ENCODE results near the gene CAMK2A. TPM values are rescaled to one million over a fixed set of nuclear protein-coding genes. Genes with fewer than 3 reads are reported as not detected.

Gene CAMK2A
- total RNA-seq, 2 donors from 2014 or later = 0.50 to 1.0 TPM

- no peak overlapping the region for H3K4me3 ChIP-seq
- no peaks in the 10 kb centered on the region for H3K4me1 ChIP-seq (replicated peaks)
- no peak overlapping the region for H3K27ac ChIP-seq
- DNase-seq (ENCODE audit: low spot score) = no peak
- no peaks in the 10 kb centered on the region for H3K36me3 ChIP-seq
- TF ChIP-seq POLR2AphosphoS5 (IDR thresholded peaks at IDR 0.05) (no peak), CTCF (IDR thresholded peaks at IDR 0.05) (no peak)
- 68% methylated on average over 14 of the region's 14 CpGs for WGBS
- intact Hi-C loops (cut with DNase I) = no loop called here
- no peaks in the 10 kb centered on the region for H3K9me3 ChIP-seq
- no peaks in the 10 kb centered on the region for H3K27me3 ChIP-seq (replicated peaks; ENCODE audit: insufficient read depth)
Measured at GRCh38 chr5:150241298-150242160, 48.0 kb downstream of the CAMK2A start.

- no peak for TF ChIP-seq POLR2A (IDR thresholded peaks at IDR 0.05)
- TF ChIP-seq POLR2AphosphoS5 (IDR thresholded peaks at IDR 0.05) = no peak
- no peak for TF ChIP-seq CTCF (IDR thresholded peaks at IDR 0.05)
- DNase-seq (ENCODE audit: low spot score) = no peak
- Histone ChIP-seq H3K9me3 (no peaks in the 10 kb centered on the region), H3K27ac (no peak overlapping the region), H3K4me3 (no peak overlapping the region), H3K27me3 (replicated peaks; ENCODE audit: insufficient read depth) (no peaks in the 10 kb centered on the region), H3K36me3 (no peaks in the 10 kb centered on the region), H3K4me1 (replicated peaks) (no peaks in the 10 kb centered on the region)
- intact Hi-C loops (cut with DNase I) = no loop called here
- WGBS = 90% methylated on average over 7 of the region's 7 CpGs
Measured at GRCh38 chr5:150239794-150240122, 49.8 kb downstream of the CAMK2A start.

DNA sequence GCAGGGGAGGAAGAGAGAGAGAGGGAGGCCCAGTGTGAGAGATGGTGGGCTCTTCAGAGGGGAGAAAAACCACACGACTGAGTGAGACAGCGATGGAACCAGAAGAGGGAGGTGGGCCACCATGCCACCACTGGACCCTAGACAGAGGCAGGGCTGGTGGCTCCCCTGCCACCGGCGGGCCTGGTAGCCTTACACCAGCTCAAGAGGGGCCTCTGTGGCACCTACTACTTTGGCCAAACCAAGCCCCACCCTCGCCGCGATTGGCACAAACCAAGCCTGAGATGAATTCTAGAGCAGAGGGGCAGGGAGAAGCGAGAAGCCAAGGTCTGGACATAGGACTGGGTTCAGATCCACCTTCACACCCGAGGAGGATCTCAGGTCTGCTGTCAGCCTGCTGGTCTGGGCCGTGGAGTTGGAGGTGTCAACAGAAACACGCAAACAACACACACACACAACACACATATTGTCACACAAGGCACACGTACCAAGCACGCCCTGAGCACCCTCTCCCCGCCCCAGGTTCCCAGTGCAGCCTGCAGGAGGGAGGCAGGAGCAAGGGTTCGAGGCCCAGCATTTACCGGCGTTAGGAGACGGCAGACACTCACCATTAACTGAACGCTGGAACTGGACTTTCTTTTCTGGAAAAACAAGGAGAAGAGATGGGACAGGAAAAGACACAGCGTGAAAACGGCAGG, 50.3 kb downstream of the CAMK2A start:
- WGBS = 91% methylated on average over 21 of the region's 21 CpGs
- no peak overlapping the region for H3K27ac ChIP-seq

DNA sequence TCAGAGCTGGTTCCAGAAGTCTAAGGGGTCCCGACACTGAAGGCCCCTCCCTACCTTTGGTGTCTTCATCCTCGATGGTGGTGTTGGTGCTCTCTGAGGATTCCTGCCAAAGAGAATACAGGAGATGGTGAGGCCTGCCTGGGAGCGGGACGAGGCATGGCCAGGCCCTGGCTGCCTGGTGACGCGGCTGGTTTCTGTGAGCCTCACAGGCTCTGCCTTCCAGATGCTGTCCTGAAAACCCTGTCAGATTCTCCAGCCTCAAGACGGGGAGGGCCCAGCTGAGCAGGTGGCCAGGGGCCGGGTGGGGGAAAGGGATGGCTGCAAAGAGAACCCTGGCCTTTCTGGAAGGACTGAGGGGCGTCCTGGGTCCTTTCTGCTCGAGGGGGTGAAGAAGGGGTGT, 50.9 kb downstream of the CAMK2A start:
- Histone ChIP-seq H3K9me3 (no peaks in the 10 kb centered on the region), H3K27ac (no peak overlapping the region), H3K27me3 (replicated peaks; ENCODE audit: insufficient read depth) (no peaks in the 10 kb centered on the region), H3K4me3 (no peak overlapping the region), H3K4me1 (replicated peaks) (no peaks in the 10 kb centered on the region), H3K36me3 (no peaks in the 10 kb centered on the region)
- no peak for DNase-seq (ENCODE audit: low spot score)
- intact Hi-C loops (cut with DNase I) = no loop called here
- TF ChIP-seq POLR2AphosphoS5 (IDR thresholded peaks at IDR 0.05) = no peak
- no peak for TF ChIP-seq CTCF (IDR thresholded peaks at IDR 0.05)
- TF ChIP-seq POLR2A (IDR thresholded peaks at IDR 0.05) = no peak
- WGBS = 94% methylated on average over 10 of the region's 10 CpGs

More for the DNA sequence above, 50.3 kb downstream of the CAMK2A start:
- no peak for TF ChIP-seq CTCF (IDR thresholded peaks at IDR 0.05)
- TF ChIP-seq POLR2AphosphoS5 (IDR thresholded peaks at IDR 0.05) = no peak
- no peak for TF ChIP-seq POLR2A (IDR thresholded peaks at IDR 0.05)
- DNase-seq (ENCODE audit: low spot score) = no peak
- Histone ChIP-seq H3K9me3 (no peaks in the 10 kb centered on the region), H3K4me3 (no peak overlapping the region), H3K27me3 (replicated peaks; ENCODE audit: insufficient read depth) (no peaks in the 10 kb centered on the region), H3K4me1 (replicated peaks) (no peaks in the 10 kb centered on the region), H3K36me3 (no peaks in the 10 kb centered on the region)
- intact Hi-C loops (cut with DNase I) = no loop called here
